LNCaP clone FGC (cell line): ENCODE data around the gene IRX2.

Experiments used
- DNase-seq: peaks from one replicate; pipeline ENCODE4 v3.0.0-alpha.2; 2011; ENCODE audit warnings: low read depth
- H3K4me3 ChIP-seq: 2 replicates; pipeline ENCODE4 v1.5.1; 2011; ENCODE audit warnings: mild to moderate bottlenecking, low read depth, low read length, control low read depth
- TF ChIP-seq, protein P1 (sequence below): IDR thresholded peaks from 2 replicates; pipeline ENCODE4 v1.5.1; 2012; ENCODE audit warnings: mild to moderate bottlenecking; ENCODE audit not compliant: control insufficient read depth, insufficient read depth; ENCODE audit errors: extremely low read depth

IRX2 gene

DNA sequence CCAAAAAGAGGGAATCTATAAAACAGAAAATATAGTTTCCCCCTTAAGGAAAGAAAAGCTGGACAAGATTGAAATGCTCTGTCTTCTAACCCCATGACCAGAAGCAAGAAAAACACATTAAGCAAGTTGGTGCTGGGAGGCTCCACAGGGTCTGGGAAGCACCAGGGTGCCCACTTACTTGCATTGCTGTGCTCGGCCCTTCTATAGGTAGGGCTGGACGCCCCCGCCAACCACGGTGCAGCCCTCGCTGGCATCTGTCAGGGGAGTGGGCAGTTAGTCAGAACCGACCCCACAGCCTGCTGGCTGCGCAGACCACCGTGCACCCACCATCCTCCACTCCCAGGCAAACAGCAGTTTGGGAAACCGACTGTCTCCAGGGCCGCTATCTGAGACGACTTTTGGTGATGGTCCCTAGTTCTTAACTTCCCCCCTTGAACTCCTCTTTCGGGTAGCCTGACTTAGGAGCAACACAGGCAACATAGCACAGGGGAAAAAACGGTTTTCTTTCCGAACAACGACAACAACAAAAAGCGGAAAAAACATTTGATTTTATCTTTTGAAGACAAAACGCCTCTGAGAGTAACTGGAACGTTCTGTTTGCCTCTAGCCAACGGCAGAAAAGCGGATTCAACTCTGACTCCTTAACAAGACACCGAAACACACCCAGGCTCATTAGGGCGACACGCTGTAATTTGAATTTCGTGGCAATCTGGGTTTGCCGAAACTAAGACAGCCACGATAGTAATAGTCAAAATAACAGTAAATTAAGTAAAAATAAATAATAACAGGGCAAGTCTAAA is 3.9 kb downstream of the IRX2 start:
- DNase-seq: no peak
- TF ChIP-seq, protein P1, sequence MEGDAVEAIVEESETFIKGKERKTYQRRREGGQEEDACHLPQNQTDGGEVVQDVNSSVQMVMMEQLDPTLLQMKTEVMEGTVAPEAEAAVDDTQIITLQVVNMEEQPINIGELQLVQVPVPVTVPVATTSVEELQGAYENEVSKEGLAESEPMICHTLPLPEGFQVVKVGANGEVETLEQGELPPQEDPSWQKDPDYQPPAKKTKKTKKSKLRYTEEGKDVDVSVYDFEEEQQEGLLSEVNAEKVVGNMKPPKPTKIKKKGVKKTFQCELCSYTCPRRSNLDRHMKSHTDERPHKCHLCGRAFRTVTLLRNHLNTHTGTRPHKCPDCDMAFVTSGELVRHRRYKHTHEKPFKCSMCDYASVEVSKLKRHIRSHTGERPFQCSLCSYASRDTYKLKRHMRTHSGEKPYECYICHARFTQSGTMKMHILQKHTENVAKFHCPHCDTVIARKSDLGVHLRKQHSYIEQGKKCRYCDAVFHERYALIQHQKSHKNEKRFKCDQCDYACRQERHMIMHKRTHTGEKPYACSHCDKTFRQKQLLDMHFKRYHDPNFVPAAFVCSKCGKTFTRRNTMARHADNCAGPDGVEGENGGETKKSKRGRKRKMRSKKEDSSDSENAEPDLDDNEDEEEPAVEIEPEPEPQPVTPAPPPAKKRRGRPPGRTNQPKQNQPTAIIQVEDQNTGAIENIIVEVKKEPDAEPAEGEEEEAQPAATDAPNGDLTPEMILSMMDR: no peak
- no peak overlapping the region for H3K4me3 ChIP-seq

DNA sequence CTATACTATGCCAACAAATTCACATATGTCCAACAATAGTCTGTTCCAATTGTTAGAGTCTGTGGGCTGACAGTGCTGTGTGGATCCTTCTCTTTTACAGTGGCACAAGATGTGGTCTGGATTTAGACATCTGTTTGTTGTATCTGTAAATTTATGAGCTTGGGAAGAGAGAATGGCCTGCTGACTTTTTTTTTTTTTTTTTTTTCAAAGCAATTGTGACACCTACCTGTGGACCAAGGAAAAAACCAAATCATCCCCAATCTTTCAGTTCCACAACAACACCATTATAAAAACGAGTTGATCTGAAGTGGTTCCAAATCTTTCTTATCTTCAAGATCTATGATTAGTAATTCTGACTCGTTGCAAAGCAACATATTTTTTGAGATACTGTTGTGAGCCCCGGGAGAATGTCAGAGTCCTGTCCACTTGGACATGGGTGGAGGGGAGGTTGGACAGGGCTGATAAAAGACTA is 4.9 kb downstream of the IRX2 start:
- TF ChIP-seq, protein P1: peak; percentile 45; the same call in 1 of the 2 replicates
- DNase-seq: peak; percentile 52
- H3K4me3 ChIP-seq: no peak overlapping the region

DNA sequence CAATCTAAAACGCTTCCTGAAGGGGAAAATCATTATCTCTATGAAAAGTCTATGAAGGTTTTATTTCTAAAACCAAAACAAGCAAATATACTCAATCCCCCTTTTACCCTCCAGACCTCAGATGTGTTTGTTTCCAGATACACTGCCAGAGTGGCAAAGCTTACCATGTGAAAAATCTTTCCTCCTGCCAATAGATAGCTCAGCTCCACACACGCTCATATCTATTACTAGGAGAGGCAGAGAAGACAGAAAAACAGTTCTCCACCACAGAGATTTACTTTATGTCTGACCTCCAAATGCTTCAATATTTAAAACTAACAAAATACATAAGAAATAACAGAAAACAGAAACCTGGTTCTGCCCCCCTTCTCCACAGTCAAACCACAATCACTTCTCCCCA is 7.0 kb downstream of the IRX2 start:
- no peak overlapping the region for H3K4me3 ChIP-seq
- DNase-seq: no peak
- TF ChIP-seq, protein P1: no peak

DNA sequence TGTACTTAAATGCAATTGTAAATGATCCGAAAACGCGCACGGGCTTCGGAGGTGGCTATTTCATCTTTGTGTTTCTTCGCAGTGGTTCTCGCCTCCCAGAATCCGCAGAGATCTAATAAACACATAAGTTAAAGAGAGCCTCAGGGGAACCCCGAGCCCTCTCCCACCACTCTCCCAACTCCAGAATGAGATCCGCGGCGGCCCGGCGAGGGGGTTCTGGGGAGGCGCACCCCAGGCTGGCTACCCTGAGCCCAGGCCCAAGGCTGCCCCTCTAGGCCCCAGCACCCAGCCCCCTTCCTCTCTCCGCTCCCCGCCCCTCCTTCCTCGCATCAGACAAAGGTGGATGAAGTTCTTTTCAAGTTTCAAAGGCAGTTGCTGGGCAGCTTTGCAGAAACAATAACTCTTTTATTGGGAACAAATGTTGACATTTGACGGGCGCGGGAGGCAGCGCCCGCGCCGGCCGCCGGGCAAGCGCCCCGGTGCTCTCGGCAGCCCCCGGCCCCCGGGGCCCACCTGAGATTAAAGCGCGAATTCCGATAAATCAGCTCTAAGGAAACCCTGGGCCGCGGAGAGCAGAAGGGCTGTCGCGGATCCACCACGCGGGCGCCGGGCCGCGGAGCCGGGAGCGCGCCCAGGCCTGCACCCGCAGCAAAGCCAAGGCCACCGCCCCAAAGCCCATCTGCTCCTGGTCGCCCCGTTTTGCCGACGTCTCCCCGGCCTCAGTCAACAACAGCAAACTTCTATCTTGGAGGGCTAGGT is 8.4 kb downstream of the IRX2 start:
- no peak for DNase-seq
- TF ChIP-seq, protein P1: no peak
- peak overlapping the region; percentile 26; the same call in 1 of the 2 replicates for H3K4me3 ChIP-seq

DNA sequence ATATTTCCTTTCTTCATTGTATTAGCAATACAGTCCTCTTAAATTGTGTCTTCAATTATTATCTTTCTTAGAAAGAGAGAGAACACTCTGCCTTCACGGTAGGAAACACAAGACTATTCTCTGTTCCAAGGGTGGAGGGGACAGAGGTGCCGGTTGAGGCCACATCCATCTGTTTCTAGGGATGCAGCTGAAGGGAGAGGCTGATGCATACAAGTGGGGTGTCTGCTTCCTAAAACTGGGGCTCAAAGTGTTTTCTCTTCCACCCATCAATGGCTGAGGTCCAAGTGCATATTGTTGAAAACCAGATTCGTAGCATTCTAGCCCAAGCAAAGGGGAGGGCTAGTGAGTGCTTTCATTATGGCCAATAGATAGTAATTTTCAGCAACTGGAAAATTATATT is 9.5 kb downstream of the IRX2 start:
- TF ChIP-seq, protein P1: no peak
- no peak for DNase-seq
- no peak overlapping the region for H3K4me3 ChIP-seq

DNA sequence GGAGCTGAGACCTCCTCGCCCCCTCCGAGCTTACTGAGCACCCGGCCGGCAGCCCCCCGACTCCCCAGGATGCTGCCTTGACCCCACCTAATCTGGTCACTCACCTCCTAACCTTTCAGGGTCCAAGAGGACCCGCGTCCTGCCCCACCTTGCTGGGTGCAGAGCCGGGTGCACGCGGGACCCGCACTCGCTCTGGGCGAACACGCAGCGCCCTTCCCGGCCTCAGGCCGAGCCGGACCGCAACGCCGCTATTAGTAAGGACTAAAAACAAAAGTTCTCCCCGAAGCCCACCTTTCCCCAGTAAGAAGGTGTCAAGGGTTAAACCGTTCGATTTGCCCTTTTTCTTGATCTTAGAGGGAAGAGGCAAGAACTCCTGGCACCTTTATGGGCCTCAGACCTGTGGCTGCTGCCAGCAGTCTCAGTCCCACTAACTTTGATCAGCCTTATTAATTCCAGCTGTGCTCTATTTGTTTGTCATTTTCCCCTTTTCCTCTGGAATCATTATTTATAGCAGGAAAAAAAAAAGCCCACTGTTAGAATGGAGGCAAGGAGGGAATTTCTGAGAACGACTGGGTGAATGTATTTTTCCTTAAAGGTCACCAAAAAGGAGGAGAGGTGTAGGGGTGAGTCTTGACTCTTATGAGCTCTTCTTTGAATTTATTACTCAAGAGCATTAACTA is 10.5 kb downstream of the IRX2 start:
- DNase-seq: no peak
- no peak overlapping the region for H3K4me3 ChIP-seq
- TF ChIP-seq, protein P1: no peak
